T-helper 2 cell treated with Interferon-gamma antibody and Interleukin-4, amounts not matched to agents 5 μg/mL and 100 μg/mL, for 36 hours (primary cell): ENCODE data around the gene ARHGAP24.
"Not testable (repeated sequence)": the region's sequence is repeated elsewhere in the genome, so short reads cannot be mapped to it uniquely, and the experiment has no call there.

Source experiments
- DNase-seq: peaks from one replicate; pipeline ENCODE4 v3.0.0; 2021; ENCODE audit warnings: low spot score
- H3K27ac Mint-ChIP-seq: one replicate; pipeline ENCODE4 v1.8.0; 2021; ENCODE audit warnings: mild to moderate bottlenecking, mixed read lengths
- H3K27me3 Mint-ChIP-seq: one replicate; pipeline ENCODE4 v1.8.0; 2021; ENCODE audit warnings: low read depth, mixed read lengths
- H3K36me3 Mint-ChIP-seq: one replicate; pipeline ENCODE4 v1.8.0; 2021; ENCODE audit warnings: low read depth, mixed read lengths
- H3K4me1 Mint-ChIP-seq: one replicate; pipeline ENCODE4 v1.8.0; 2021; ENCODE audit warnings: low read depth, mixed read lengths
- H3K4me3 Mint-ChIP-seq: one replicate; pipeline ENCODE4 v1.8.0; 2022; ENCODE audit warnings: mild to moderate bottlenecking, moderate library complexity, mixed read lengths
- H3K9me3 Mint-ChIP-seq: one replicate; pipeline ENCODE4 v1.8.0; 2021; ENCODE audit warnings: mixed read lengths

ARHGAP24 gene

DNA sequence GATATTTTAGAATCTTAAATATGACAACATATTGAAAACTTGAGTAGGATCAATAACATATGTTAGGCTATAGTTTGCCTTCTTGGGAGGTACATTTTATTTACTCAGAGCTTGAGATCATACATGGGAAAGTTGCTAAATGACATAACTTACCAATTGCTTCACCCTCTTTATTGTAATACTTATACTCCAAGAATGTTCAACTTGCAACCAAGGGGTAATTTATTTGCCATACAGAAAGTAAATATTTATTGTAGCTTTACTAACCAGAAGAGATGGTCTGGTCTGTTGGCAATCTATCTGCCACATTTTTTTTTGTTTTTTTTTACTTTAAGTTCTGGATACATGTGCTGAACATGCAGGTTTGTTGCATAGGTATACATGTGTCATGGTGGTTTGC is 426.6 kb downstream of the ARHGAP24 start:
- Mint-ChIP-seq H3K4me1 (no peaks in the 10 kb centered on the region), H3K36me3 (no peaks in the 10 kb centered on the region), H3K9me3 (no peaks in the 10 kb centered on the region), H3K27ac (no peak overlapping the region), H3K27me3 (no peaks in the 10 kb centered on the region), H3K4me3 (no peak overlapping the region)
- no peak for DNase-seq

DNA sequence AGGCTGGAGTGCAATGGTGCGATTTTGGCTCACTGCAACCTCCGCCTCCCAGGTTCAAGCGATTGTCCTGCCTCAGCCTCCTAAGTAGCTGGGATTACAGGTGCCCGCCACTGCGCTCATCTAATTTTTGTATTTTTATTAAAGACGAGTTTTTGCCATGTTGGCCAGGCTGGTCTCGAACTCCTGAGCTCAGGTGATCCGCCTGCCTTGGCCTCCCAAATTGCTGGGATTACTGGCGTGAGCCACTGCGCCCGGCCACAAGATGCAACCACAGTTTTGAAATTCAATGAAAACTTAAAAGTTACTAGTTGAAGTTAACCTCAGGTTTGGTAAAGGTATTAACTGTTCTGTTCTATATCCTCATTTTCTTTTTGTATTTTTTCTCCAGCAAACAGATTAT is 427.7 kb downstream of the ARHGAP24 start:
- H3K27me3 Mint-ChIP-seq, H3K4me1 Mint-ChIP-seq, H3K9me3 Mint-ChIP-seq, DNase-seq, H3K4me3 Mint-ChIP-seq, H3K27ac Mint-ChIP-seq, H3K36me3 Mint-ChIP-seq: not testable (repeated sequence)

DNA sequence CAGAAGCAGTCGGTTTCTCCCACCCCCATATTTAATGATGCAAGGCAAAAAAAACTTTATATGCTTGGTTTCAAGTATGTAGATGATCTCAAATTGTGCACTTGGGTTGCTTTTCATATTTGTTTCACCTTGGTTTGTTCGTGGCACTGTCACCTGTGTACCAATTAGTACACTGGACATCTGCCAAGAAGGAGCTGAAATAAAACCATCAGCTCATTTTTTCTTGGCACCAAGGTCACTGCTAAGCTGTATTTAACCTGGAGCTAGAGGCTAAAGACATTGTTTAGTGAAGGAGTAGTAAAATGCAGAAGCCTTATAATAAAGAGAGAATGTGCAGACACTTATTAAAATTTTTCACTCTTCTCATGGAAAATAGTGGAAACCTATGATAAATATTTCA is 430.8 kb downstream of the ARHGAP24 start:
- DNase-seq = no peak
- no peaks in the 10 kb centered on the region for H3K27me3 Mint-ChIP-seq
- H3K36me3 Mint-ChIP-seq = no peaks in the 10 kb centered on the region
- H3K4me1 Mint-ChIP-seq = no peaks in the 10 kb centered on the region
- H3K4me3 Mint-ChIP-seq = no peak overlapping the region
- no peak overlapping the region for H3K27ac Mint-ChIP-seq
- H3K9me3 Mint-ChIP-seq = no peaks in the 10 kb centered on the region

DNA sequence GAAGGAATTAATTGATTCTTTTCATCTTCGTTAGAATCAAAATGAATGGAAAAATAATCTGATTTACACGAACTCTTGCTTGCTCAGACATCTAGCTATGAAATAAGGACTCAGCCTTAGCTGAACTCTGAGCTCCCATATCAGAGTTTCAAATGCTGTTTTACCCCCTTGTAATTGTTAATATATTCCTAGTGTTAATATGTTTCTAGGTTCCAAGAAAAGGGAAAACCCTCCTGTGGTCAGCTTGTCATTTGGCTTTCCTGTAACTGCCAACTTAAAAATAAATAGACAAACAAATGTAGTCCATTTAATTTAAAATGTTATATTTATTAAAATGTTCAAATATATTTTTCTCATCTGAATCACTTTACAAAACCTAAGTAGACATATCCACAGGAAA is 432.1 kb downstream of the ARHGAP24 start:
- no peaks in the 10 kb centered on the region for H3K36me3 Mint-ChIP-seq
- no peaks in the 10 kb centered on the region for H3K9me3 Mint-ChIP-seq
- no peak overlapping the region for H3K27ac Mint-ChIP-seq
- H3K4me1 Mint-ChIP-seq = no peaks in the 10 kb centered on the region
- DNase-seq = no peak
- no peaks in the 10 kb centered on the region for H3K27me3 Mint-ChIP-seq
- H3K4me3 Mint-ChIP-seq = no peak overlapping the region

DNA sequence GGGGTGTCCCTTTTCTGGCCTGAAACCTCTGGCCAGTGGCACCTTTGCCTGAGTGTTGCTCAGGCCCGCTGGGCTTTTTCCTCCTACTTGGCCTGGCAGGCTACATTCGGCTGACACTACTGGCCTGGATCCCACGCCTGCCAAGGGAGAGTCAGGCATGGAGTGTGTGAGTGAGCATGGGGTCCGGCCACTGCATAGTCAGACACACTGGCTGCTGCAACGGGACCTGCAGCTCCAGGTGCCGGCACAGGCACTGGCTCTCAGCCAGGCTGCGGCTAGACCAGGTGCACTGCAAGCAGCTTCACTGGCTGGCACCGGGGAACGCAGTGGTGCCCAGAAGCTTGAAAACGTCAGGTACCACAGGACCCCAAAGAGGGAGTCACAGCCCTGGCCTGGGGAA is 434.9 kb downstream of the ARHGAP24 start:
- no peak for DNase-seq
- Mint-ChIP-seq H3K4me1 (no peaks in the 10 kb centered on the region), H3K36me3 (no peaks in the 10 kb centered on the region), H3K4me3 (no peak overlapping the region), H3K27me3 (no peaks in the 10 kb centered on the region), H3K9me3 (no peaks in the 10 kb centered on the region), H3K27ac (no peak overlapping the region)

DNA sequence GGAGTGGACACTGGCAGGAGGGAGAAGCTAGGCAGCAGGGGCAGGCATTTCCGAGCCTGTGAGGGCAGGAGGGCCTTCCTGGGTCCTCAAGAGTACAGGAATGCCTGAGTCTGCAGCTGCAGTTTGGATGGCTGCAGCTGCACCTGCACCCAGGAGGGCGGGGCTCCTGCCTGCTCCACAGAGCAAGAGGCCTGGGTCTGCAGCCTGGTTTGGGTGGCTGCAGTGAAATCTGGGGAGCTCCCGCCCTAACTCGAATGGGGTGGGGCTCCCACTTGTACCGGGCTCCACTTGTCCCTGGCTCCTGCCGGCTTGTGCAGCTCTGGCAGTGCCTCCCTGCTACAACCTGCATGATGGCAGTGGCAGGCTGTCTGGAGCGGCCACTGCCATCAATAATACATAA is 436.0 kb downstream of the ARHGAP24 start:
- H3K4me1 Mint-ChIP-seq = no peaks in the 10 kb centered on the region
- no peaks in the 10 kb centered on the region for H3K36me3 Mint-ChIP-seq
- no peak overlapping the region for H3K4me3 Mint-ChIP-seq
- no peaks in the 10 kb centered on the region for H3K27me3 Mint-ChIP-seq
- no peak overlapping the region for H3K27ac Mint-ChIP-seq
- DNase-seq = no peak
- no peaks in the 10 kb centered on the region for H3K9me3 Mint-ChIP-seq

DNA sequence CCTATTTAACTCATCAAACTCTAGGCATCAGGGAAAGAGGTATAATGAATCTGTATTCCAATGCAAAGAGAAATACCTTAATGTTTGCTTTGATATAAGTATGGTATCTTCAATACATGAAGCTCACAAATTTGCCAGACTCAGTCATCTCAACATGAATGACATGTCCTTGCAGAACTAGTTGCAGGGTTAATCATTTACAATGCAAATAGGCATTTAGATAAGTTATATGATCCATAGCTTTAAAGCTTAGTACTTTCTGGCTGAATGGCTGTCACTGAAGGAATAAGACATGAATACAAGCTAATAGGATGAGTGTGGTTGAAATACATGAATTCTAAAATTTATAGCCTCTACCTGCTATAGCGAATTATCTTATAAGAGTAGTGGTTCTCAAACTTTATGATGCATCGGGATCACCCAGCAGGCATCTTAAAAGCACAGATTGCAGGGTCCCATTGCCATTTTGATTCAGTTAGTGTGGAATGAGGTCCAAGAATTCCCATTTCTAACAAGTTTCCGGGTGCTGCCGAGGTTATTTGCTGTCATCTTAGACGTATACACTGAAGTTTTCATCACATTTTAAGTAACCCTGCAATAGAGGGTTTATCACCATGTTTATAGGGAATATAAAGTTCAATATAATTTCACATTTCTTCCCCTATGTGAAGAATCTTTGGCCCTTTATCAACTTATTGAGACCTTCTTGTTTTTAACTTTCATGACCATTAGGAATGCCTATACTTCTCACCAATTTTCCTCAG is 439.2 kb downstream of the ARHGAP24 start:
- Mint-ChIP-seq H3K27me3 (no peaks in the 10 kb centered on the region), H3K4me3 (no peak overlapping the region), H3K9me3 (no peaks in the 10 kb centered on the region), H3K36me3 (no peaks in the 10 kb centered on the region), H3K4me1 (no peaks in the 10 kb centered on the region), H3K27ac (no peak overlapping the region)
- no peak for DNase-seq

DNA sequence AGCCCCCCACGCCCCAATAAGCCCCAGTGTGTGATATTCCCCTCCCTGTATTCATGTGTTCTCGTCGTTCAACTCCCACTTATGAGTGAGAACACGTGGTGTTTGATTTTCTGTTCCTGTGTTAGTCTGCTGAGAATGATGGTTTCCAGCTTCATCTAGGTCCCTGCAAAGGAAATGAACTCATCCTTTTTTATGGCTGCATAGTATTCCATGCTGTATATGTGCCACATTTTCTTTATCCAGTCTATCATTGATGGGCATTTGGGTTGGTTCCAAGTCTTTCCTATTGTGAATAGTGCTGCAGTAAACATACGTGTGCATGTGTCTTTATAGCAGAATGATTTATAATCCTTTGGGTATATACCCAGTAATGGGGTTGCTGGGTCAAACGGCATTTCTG is 440.6 kb downstream of the ARHGAP24 start:
- not testable (repeated sequence) for H3K36me3 Mint-ChIP-seq, H3K4me1 Mint-ChIP-seq, DNase-seq, H3K9me3 Mint-ChIP-seq, H3K4me3 Mint-ChIP-seq, H3K27ac Mint-ChIP-seq, H3K27me3 Mint-ChIP-seq

DNA sequence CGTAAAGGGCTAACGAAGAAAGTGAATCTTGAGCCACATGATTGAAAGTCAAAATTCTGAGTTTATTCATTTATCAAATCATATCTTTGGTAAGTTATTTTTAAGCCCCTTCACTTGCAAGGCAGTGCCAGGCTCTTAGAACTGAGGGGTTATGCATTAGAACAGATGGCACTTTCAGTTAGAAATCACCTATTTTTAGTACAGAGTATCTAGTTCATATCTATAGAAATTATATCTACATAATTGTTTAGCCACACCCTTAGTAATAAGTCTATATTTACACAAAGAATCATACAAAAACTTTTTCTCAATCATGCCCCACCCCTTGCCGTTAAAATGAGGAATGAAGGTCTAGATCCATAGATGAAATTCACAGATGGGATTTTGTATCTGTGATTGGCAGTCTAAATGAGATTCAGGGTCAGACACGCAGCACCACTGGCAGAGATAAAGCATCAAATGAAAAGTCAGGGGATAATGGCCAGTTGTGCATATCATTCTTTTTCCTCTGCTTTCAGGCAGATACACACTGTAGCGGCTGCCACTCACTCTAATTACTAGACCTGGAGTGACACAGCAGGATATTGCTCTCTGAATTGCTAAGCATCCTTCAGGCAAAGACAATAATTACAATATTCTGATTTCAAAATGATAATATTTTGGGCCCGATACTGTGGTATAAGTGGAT is 444.4 kb downstream of the ARHGAP24 start:
- H3K4me1 Mint-ChIP-seq = no peaks in the 10 kb centered on the region
- H3K9me3 Mint-ChIP-seq = no peaks in the 10 kb centered on the region
- H3K4me3 Mint-ChIP-seq = no peak overlapping the region
- no peaks in the 10 kb centered on the region for H3K27me3 Mint-ChIP-seq
- H3K36me3 Mint-ChIP-seq = no peaks in the 10 kb centered on the region
- DNase-seq = no peak
- H3K27ac Mint-ChIP-seq = no peak overlapping the region

DNA sequence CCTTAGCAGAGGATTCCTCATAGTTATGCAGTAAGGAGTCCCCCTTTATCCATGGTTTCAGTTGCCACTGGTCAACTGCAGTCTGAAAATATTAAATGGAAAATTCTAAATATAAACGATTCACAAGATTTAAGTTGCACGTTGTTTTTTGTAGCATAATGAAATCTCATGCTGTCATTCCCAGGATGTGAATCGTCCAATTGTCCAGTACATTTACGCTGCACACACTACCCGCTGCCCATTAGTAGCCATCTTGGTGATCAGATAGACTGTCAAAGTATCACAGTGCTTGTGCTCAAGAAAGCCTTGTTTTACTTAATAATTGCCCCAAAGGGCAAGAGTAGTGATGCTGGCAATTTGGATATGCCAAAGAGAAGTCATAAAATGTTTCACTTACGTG is 450.1 kb downstream of the ARHGAP24 start:
- Mint-ChIP-seq H3K27ac (no peak overlapping the region), H3K4me1 (peaks cover 3% of the 10 kb centered on the region), H3K27me3 (peaks cover 3% of the 10 kb centered on the region), H3K9me3 (no peaks in the 10 kb centered on the region), H3K36me3 (no peaks in the 10 kb centered on the region), H3K4me3 (no peak overlapping the region)
- no peak for DNase-seq

DNA sequence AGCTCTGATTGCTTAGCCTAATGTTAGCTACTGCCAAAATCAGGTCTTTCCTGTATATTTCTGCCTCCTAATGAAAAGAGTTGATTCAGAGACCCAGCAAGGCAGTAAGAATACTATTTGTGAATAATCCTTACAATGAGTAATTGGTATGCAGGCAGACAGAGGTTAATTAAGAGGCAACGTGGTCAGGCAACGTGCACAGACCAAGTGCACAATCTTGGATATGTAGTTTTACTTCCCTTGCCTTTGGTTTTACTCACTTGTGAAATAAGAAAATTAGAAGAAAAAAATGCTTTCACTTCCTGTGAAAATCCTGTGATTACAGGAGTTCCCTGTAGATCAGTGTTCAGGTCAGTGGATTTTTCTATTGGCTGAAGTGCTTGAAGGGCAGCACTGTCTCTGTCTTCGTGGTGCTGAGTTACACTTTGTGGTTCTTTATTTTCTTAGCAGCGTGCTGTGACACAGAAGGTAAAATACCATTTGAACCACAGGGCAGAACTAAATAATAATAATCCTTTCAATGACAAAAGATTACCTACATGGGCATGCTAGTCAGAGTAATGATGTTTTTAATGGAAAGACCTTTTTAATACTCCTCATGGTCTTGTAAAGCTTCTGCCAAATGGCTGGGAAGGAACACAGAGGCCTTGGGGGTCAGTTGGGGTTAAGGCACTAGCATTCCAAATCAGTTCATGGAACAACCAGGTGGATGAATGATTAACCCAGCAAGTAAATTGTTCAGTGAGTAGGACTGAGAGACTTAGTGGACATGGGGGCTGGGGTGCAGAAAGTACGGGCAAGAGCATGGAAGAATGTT is 454.0 kb downstream of the ARHGAP24 start:
- peaks cover 3% of the 10 kb centered on the region for H3K4me1 Mint-ChIP-seq
- H3K27me3 Mint-ChIP-seq = peaks cover 3% of the 10 kb centered on the region
- no peaks in the 10 kb centered on the region for H3K9me3 Mint-ChIP-seq
- H3K27ac Mint-ChIP-seq = no peak overlapping the region
- no peaks in the 10 kb centered on the region for H3K36me3 Mint-ChIP-seq
- no peak overlapping the region for H3K4me3 Mint-ChIP-seq
- no peak for DNase-seq

DNA sequence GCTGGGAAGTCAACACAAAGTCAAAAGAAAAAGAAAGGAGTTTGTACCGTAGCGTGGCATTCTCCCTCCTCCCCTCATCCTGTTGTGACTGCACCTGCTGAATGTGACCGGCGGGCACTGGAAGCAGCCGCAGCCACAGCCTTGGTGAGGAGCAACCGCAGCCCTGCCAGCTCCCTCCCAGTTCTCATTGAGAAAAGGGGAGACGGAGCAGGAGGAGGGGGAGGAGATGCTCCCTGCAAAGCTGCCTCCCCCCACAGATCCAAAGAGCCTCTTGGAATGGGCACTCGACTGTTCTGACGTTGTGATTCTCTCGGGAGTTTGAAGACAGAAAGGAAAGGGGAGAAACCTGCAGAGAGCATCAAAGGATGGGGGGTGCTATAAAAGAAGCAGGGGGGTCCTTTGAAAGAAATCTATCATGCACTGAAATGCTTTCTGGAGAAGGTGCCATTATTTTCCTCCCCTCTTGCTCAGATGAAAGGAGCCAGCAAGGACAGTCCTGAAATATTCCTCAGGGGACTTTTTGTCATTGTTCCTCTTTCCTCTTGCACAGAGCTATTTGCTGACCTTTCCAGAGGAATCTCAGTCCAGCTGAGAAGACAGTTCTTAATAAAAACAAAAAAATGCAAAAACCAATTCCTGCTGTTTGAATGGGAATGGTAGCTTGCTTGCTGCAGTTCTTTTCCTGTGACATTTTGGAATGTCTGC is 455.2 kb downstream of the ARHGAP24 start:
- DNase-seq = no peak
- no peak overlapping the region for H3K4me3 Mint-ChIP-seq
- peaks cover 3% of the 10 kb centered on the region for H3K27me3 Mint-ChIP-seq
- H3K4me1 Mint-ChIP-seq = peaks cover 3% of the 10 kb centered on the region
- no peaks in the 10 kb centered on the region for H3K9me3 Mint-ChIP-seq
- H3K36me3 Mint-ChIP-seq = no peaks in the 10 kb centered on the region
- H3K27ac Mint-ChIP-seq = no peak overlapping the region

DNA sequence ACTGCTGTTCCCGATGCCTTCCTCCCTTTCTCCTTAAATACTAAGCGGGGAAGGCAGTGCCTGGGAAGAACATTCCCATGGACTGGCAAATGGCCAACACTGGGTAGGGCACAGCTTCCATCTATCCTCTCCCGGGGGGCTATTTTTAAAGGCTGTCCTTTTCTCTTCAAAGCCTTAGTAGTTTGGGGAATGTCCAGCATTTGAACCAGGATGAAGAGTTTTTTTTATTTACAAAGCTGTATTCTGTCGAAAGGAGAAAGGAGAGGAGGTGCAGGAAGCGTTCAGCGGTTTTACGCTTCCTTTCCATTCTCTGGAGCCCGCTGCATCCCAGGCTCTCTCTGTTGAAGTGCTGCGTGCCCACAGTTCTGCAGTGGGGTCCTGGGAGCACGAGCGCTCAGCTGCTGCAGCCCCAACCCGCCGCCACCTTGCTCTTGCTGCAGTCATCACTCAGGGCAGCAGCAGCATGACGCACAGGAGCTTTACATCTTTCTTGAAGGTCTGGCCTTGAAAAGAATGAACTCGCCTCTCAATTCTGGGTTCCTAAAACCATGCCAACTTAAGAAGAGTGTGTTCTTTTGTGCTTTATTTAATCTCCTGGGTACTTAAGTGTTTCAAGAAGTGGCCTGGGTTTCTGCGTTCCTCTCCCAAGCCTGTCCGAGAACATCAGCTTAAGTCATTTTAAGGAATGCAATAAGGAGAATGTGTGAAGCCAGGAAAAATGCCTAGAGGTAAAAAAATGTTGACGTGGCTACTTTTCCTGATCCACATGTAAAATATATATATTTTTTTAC is 457.7 kb downstream of the ARHGAP24 start:
- Mint-ChIP-seq H3K27ac (no peak overlapping the region), H3K27me3 (peaks cover 3% of the 10 kb centered on the region), H3K9me3 (no peaks in the 10 kb centered on the region), H3K4me3 (no peak overlapping the region), H3K36me3 (no peaks in the 10 kb centered on the region), H3K4me1 (peaks cover 3% of the 10 kb centered on the region)
- no peak for DNase-seq
